Right ventricle myocardium inferior (tissue), 1 donor: ENCODE results near the gene OR10G2. TPM values are rescaled to one million over a fixed set of nuclear protein-coding genes. Genes with fewer than 3 reads are reported as not detected.
"Not testable (repeated sequence)": the region's sequence is repeated elsewhere in the genome, so short reads cannot be mapped to it uniquely, and the experiment has no call there.

Source experiments
- ATAC-seq: fragments of 200-7000 bp; cut with Tn5 transposase; one replicate; pipeline ENCODE4 v1.9.1; 2020; ENCODE audit warnings: mild to moderate bottlenecking, moderate library complexity
- DNase-seq: peaks from one replicate; pipeline ENCODE4 v3.0.0; 2021; ENCODE audit errors: missing footprints
- intact Hi-C: fragments of 100-400 bp; cut with DNase I; formaldehyde crosslinking; loops from one replicate; pipeline ENCODE4 v1.11.0; 2022
- total RNA-seq: library from RNA; stranded (reverse); fragmentation: NEBNext Ultra II Directional; extraction: Animal tissue kit (Norgen Biotek cat#: 25700); gene quantifications from one replicate; pipeline ENCODE4 v1.2.1, GENCODE V29; 2021
- donor health status: DM: no; HTN: yes; CAD: no; lungs with severe emphysema.

Gene OR10G2
- total RNA-seq, 1 donor from 2014 or later, result not detected

DNA sequence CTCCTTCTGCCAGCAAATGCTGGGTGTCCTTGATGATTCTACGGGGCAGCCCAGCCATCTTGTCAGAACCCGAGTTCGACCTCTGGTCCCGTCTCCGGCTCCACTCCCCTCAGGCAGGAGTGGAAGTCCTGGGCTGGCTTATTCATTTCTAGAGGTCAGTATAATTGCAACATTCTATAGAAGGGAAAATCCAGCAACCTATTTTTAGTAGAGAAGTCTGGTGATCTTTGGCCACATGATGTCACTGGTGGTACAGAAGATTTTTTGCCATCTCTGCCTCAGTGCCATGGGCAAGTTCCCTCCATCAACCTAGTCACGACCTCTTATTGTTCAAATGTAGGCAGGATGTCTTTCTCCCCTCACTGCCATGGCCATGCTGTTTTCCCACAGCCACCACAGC is 22.4 kb downstream of the OR10G2 start:
- intact Hi-C loops, result no loop called here
- DNase-seq (no peak), ATAC-seq (no peak)

DNA sequence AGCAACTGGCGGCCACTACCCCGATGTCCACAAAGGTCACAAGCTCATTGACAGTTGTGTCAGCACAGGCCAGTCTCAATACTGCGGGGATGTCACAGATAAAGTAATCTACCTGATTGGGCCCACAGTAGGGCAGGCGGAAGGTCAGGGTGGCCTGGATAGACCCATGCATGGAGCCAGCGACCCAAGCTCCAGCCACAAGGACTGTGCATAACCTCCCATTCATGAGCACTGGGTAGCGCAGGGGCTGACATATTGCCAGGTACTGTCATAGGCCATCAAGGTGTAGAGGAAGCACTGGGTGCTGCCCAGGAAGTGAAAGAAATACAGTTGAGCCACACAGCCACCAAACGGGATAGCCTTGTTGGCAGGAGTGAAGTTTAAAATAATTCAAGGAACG is 32.6 kb downstream of the OR10G2 start:
- ATAC-seq, DNase-seq, intact Hi-C loops: not testable (repeated sequence)

DNA sequence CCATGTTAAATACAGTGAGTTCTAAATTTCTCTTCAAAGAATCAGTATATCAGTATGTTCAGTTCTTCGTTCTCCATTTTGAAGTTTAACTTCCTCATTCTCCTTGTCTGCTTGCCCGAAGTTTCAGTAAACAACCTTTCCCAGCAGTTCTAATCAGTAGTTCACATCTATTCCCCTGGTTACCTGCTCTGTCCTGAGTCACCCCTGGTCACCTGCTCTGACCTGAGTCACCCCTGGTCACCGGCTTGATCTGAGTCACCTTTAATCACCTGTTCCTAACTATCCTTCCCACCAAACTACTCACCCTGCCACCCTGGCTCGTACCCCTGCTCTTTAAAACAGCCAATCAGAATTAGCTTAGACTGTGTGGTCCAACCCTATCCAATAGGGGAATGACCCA is 45.4 kb downstream of the OR10G2 start:
- no peak for ATAC-seq
- DNase-seq, result no peak
- intact Hi-C loops, result no loop called here

Other genes starting within 250 kb of the OR10G2 start
- gene CHD8, start 178.8 kb downstream of the OR10G2 start, total RNA-seq, result 27.0 TPM
- gene RAB2B, start 158.0 kb downstream of the OR10G2 start, total RNA-seq, result 15.1 TPM
- gene TOX4, start 157.7 kb downstream of the OR10G2 start, total RNA-seq, result 86.5 TPM
- gene METTL3, start 123.6 kb downstream of the OR10G2 start, total RNA-seq, result 24.9 TPM
- gene SALL2, start 108.6 kb downstream of the OR10G2 start, total RNA-seq, result 4.9 TPM
- gene OR10G3, start 54.9 kb downstream of the OR10G2 start, total RNA-seq, result not detected
- not detected for gene OR4E2, start 18.9 kb upstream of the OR10G2 start, total RNA-seq
- gene OR4E1, start 38.9 kb upstream of the OR10G2 start, total RNA-seq, result not detected